Measurements from ENCODE around the gene ERMP1.
"Not testable (repeated sequence)": the region's sequence is repeated elsewhere in the genome, so short reads cannot be mapped to it uniquely, and the experiment has no call there.

ERMP1 gene

GRCh38 chr9:5817862-5818261, 15.1 kb downstream of the ERMP1 start:
- DNase-seq = no peak

GRCh38 chr9:5815461-5815860, 17.5 kb downstream of the ERMP1 start:
- DNase-seq = no peak

- DNase-seq = no peak
Observed at GRCh38 chr9:5813824-5814223, 19.1 kb downstream of the ERMP1 start.

- no peak for DNase-seq
Observed at GRCh38 chr9:5811751-5812150, 21.2 kb downstream of the ERMP1 start.

- DNase-seq = no peak
Observed at GRCh38 chr9:5805478-5805877, 27.4 kb downstream of the ERMP1 start.

- no peak for DNase-seq
Observed at GRCh38 chr9:5801739-5802113, 31.2 kb downstream of the ERMP1 start.

GRCh38 chr9:5800969-5801738, 31.8 kb downstream of the ERMP1 start:
- no peak for DNase-seq

GRCh38 chr9:5800378-5800777, 32.5 kb downstream of the ERMP1 start:
- DNase-seq = not testable (repeated sequence)

GRCh38 chr9:5799314-5799713, 33.6 kb downstream of the ERMP1 start:
- no peak for DNase-seq

- DNase-seq = no peak
Observed at GRCh38 chr9:5798581-5798980, 34.3 kb downstream of the ERMP1 start.

GRCh38 chr9:5796298-5796697, 36.6 kb downstream of the ERMP1 start:
- DNase-seq = no peak

- no peak for DNase-seq
Observed at GRCh38 chr9:5793812-5794211, 39.1 kb downstream of the ERMP1 start.

- DNase-seq = no peak
Observed at GRCh38 chr9:5791870-5792269, 41.0 kb downstream of the ERMP1 start.

- no peak for DNase-seq
Observed at GRCh38 chr9:5790923-5791322, 42.0 kb downstream of the ERMP1 start.

GRCh38 chr9:5789489-5789888, 43.4 kb downstream of the ERMP1 start:
- DNase-seq = no peak

GRCh38 chr9:5787759-5788302, 45.1 kb downstream of the ERMP1 start:
- DNase-seq = no peak

GRCh38 chr9:5787220-5787619, 45.7 kb downstream of the ERMP1 start:
- no peak for DNase-seq

- no peak for DNase-seq
Observed at GRCh38 chr9:5786370-5787127, 46.4 kb downstream of the ERMP1 start.

GRCh38 chr9:5784526-5785315, 48.2 kb downstream of the ERMP1 start:
- no peak for DNase-seq

GRCh38 chr9:5783982-5784381, 48.9 kb downstream of the ERMP1 start:
- no peak for DNase-seq

- not testable (repeated sequence) for DNase-seq
Observed at GRCh38 chr9:5783420-5783819, 49.5 kb downstream of the ERMP1 start.

- not testable (repeated sequence) for DNase-seq
Observed at GRCh38 chr9:5779705-5780218, 53.2 kb downstream of the ERMP1 start.

GRCh38 chr9:5778805-5779204, 54.1 kb downstream of the ERMP1 start:
- DNase-seq = no peak

Data from activated naive CD4-positive, alpha-beta T cell treated with anti-CD3 and anti-CD28 coated beads, Interleukin-2, amount 50 U/mL, for 16 hours (primary cell).